Stimulated activated CD8-positive, alpha-beta memory T cell treated with anti-CD3 and anti-CD28 coated beads, Interleukin-12 subunit alpha, Interleukin-12 subunit beta, amount 100 ng/mL, for 24 hours (primary cell): ENCODE measurements around the gene PREB.
"Not testable (repeated sequence)": the region's sequence is repeated elsewhere in the genome, so short reads cannot be mapped to it uniquely, and the experiment has no call there.

Experiments
- DNase-seq: peaks from one replicate; pipeline ENCODE4 v3.0.0-alpha.2; 2020; ENCODE audit errors: extremely low read depth

The PREB gene

GRCh38 chr2:27127883-27128667 is 6.4 kb downstream of the PREB start:
- no peak for DNase-seq

GRCh38 chr2:27126252-27126710 is 8.2 kb downstream of the PREB start:
- no peak for DNase-seq

DNA sequence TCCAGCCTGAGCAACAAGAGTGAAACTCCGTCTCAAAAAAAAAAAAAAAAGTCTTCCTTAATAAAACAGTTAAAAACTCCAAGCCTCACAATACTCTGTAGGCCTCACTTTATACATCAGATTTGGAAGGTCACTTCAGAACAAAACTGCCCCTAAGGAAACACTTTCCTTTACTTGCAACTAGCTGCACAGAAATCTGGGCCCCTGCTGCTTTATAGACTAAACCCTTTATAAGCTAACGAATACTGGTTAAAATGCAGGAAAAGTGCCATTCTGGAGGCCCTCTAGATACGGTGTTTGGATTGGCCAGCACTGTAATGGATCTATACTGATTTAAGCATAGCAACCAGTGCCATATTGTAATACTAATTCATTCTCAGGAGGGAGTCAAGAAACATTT is 9.3 kb downstream of the PREB start:
- DNase-seq = no peak

DNA sequence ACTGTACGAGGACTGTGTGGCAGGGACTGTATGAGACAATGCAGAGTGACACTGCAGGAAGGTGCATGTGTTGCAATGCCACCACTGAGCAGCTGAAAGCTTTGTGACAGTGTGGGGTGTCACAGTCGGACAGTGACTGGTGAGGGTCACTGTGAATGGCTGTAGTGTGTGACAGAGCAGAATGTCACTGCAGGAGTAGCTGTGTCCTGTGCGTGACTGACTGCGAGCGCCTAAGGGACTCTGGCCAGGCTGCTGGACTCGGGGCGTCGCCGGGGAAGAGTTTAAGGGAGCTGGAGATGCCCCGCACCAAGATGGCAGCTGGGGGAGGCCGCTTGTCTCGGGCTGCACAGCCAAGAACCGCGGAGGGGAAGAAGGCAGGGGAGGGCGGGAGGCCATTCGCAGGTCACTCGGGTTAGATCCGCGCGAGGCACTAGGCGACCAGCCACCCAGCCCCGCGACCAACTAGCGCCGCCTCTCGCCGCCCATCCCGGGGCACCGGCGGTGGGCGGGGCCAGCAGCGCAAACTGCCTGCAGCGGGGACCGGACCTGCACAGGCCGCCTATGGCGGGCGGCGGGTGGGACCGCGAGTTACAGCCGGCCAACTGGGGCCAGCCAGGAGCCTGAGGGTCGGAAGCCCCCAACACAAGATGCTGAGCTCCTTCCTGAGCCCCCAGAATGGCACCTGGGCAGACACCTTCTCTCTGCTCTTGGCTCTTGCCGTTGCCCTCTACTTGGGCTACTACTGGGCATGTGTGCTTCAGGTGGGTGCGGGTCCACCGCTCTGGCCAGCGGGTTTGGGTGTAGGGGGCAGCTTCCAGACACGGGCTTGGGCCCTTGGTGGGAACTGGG is 10.9 kb downstream of the PREB start, which contains the start of gene ABHD1:
Gene ABHD1 (plus strand): TSS at position 514 of the 849 bp plus-strand sequence. CDS start 134 bp downstream, at position 648.
- DNase-seq = peak; percentile 23

GRCh38 chr2:27122791-27123190 is 11.6 kb downstream of the PREB start:
- no peak for DNase-seq

DNA sequence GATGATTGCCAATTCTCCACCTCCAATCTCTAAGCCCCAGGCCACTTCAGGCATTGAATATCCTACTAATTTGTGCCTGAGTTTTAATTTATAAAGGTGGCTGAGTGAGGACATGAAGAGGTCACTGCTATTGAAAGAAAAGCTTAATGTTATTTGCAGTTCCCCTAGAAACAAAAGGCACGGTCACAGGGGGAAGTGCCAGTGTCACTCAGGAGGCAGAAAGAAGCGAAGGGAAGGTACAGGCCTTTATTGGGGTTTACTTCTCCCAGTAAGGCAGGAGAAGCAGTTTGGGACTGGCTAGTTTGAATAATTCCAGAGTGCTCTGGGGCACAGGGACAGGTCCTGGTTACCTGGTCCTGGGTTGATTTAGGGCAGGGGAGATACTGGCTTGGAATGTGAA is 12.5 kb downstream of the PREB start:
- no peak for DNase-seq

- not testable (repeated sequence) for DNase-seq
Observed at GRCh38 chr2:27119330-27119670, 15.1 kb downstream of the PREB start.

- no peak for DNase-seq
Observed at GRCh38 chr2:27118525-27119329, 15.7 kb downstream of the PREB start, which contains the start of gene CGREF1. CGREF1 (minus strand) TSS chr2:27119128; CDS start chr2:27104366, 14,762 bp downstream.

DNA sequence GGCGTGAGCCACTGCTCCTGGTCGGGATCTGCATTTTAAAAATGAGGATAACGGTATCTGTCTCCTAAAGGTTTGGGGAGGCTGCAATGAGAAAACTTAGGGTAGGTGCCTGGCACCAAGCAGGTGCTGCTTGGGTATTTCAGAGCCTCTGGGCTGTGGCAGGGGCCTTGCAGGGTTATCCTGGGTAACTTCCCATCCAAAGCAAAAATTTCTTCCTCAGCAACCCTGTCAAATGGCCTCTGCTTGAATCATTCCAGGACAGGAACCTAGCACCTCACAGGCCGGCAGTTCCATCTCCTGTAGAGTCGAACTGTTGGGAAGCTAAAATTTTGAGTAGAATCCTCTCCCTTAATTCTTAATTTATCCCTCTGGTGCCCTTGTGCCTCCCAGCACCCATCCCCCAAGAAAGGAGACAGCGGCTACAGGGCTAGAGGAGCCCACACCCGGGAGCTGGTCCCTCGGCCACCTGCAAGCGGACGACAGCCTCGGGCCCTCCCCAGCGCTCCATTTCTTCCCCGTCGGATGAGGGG is 16.4 kb downstream of the PREB start:
- DNase-seq = no peak

DNA sequence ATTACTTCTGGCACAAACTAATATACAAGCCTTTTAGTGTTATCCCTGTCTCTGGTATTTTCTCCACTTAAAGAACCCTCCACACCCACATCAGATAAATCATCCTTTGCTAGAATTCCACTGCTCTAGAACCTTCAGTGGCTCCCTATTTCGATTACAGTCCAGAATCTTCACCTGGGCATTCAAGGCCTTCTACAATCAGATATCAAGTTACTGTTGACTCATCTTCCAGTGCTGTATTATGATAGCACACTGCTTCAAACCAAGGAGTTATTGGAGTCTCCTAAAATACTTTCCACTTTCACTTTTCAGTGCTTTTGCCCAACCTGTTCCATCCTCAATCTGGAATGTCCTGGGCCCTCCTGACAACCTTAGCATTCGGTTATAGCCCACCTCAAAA is 18.9 kb downstream of the PREB start:
- no peak for DNase-seq

GRCh38 chr2:27111392-27112078 is 22.9 kb downstream of the PREB start:
- DNase-seq = not testable (repeated sequence)

- not testable (repeated sequence) for DNase-seq
Observed at GRCh38 chr2:27110603-27111352, 23.7 kb downstream of the PREB start.

DNA sequence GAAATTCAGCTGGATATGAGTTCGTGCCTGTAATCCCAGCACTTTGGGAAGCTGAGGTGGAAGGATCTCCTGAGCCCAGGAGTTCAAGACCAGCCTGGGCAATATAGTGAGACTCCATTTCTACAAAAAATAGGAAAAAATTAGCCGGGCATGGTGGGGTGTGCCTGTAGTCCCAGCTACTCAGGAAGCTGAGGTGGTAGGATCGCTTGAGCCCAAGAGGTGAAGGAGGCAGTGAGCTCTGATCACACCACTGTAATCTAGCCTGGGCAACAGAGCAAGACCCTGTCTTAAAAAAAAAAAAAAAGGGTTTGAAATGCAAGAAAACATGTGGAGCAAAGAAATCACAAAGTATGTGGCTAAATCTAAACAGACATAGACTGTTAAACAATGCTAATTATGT is 25.4 kb downstream of the PREB start:
- DNase-seq = no peak

GRCh38 chr2:27108221-27108620 is 26.2 kb downstream of the PREB start:
- DNase-seq = no peak

GRCh38 chr2:27105981-27106380 is 28.5 kb downstream of the PREB start:
- DNase-seq = no peak

GRCh38 chr2:27102329-27102728 is 32.1 kb downstream of the PREB start:
- DNase-seq = no peak

- DNase-seq = no peak
Observed at GRCh38 chr2:27100036-27100435, 34.4 kb downstream of the PREB start.

DNA sequence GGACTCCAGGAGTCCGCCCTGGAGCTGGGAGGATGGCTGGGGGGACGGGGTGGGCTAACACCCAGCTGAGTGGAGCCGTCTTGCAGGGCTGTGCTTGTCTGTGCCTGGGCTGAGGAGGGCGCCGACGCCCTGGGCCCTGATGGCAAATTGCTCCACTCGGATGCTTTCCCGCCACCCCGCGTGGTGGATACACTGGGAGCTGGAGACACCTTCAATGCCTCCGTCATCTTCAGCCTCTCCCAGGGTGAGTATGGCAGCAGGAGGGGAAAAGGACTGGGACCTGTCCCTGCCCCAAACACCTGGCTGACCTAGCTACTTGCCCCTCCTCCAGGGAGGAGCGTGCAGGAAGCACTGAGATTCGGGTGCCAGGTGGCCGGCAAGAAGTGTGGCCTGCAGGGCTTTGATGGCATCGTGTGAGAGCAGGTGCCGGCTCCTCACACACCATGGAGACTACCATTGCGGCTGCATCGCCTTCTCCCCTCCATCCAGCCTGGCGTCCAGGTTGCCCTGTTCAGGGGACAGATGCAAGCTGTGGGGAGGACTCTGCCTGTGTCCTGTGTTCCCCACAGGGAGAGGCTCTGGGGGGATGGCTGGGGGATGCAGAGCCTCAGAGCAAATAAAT is 35.0 kb downstream of the PREB start:
- DNase-seq = no peak

DNA sequence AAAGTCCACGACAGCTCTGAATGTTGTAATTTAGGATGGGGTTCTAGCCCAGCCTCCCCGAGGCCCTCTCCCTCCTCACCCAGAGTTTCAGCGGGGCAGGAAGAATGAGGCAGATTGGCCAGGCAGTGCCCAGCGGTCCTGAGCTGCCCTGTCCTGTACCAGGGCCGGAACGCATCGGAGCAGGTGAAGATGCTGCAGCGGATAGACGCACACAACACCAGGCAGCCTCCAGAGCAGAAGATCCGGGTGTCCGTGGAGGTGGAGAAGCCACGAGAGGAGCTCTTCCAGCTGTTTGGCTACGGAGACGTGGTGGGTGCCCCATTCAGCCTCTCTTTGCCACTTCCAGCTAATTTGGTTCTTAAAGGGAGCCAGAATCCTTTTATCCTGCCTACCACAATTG is 37.1 kb downstream of the PREB start:
- no peak for DNase-seq

DNA sequence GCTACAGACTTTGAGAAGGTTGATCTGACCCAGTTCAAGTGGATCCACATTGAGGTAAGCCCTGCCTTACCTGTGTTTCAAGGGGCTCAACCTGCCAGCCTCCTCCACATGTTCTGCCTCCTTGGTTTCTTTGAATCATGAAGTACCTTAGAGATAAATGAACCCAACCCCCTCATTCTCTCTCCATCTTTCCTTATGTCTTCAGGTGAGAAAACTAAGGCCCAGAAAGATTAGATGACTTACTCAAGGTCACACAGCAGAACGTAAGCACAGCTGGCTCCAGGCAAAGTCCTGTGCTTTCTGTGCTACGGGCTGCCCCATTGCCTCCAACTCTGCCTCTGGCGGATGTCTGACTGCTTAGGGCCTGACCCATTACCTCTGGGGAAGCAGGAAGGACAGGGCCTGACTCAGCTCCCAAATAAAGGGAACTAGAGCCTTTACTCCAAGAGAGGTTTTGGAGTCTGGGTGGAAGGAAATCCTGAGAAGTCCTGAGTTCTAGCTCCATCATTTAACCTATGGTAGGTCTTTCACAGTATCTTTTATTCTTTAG is 37.6 kb downstream of the PREB start:
- no peak for DNase-seq
